Uterus (tissue), 2 donors: ENCODE results near the gene ABCG1.

Source experiments
- POLR2A ChIP-seq, 2 donors: fragments of 450-650 bp; IDR thresholded peaks; one replicate each; pipeline ENCODE4 v1.6.1; 2016; ENCODE audit warnings: antibody characterized with exemption in 2 of 2, mild to moderate bottlenecking in 1 of 2, moderate library complexity in 1 of 2
- TF ChIP-seq, protein P1 (sequence below), 4 experiments: fragments of 200-600 bp in 2 of 4; fragments of 450-650 bp in 2 of 4; sonication (generic) in 2 of 4; IDR thresholded peaks; one replicate each; pipeline ENCODE4 v1.5.1; 2016 to 2019; ENCODE audit warnings: antibody characterized with exemption in 4 of 4, mild to moderate bottlenecking in 2 of 4, moderate library complexity in 1 of 4

DNA sequence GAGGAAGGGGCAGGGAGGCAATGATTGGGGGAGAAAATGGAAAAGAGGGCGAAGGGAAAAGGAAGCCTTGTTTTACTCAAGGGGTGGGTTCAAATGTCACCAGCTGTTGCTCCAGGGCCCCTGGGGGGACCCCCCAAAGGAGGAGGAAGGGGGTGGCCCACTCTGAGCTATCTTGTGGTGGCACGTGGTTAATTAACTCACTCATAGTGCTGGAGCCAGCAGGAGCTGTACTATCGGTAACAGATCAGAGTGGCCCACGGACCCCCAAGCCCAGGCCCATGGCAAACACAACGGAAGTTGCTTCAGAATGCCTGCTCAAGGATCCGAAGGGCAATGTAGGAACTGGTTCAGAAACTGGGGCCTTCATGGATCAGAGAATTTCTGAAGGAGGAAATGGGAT is 124.6 kb downstream of the ABCG1 start:
- TF ChIP-seq, protein P1, sequence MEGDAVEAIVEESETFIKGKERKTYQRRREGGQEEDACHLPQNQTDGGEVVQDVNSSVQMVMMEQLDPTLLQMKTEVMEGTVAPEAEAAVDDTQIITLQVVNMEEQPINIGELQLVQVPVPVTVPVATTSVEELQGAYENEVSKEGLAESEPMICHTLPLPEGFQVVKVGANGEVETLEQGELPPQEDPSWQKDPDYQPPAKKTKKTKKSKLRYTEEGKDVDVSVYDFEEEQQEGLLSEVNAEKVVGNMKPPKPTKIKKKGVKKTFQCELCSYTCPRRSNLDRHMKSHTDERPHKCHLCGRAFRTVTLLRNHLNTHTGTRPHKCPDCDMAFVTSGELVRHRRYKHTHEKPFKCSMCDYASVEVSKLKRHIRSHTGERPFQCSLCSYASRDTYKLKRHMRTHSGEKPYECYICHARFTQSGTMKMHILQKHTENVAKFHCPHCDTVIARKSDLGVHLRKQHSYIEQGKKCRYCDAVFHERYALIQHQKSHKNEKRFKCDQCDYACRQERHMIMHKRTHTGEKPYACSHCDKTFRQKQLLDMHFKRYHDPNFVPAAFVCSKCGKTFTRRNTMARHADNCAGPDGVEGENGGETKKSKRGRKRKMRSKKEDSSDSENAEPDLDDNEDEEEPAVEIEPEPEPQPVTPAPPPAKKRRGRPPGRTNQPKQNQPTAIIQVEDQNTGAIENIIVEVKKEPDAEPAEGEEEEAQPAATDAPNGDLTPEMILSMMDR (IDR thresholded peaks at IDR 0.05) = no peak
- TF ChIP-seq POLR2A (IDR thresholded peaks at IDR 0.05) = no peak
